HCT116 (cell line): Measurements from ENCODE around the gene PIK3R1. TPM values are rescaled to one million over a fixed set of nuclear protein-coding genes. Genes with fewer than 3 reads are reported as not detected.
A peak's percentile ranks its signal among the peaks of the same experiment; 100 is the strongest.

Source experiments
- ATAC-seq: fragments of 200-7000 bp; cut with Tn5 transposase; 2 replicates; pipeline ENCODE4 v1.9.1; 2020; ENCODE audit warnings: mild to moderate bottlenecking, moderate library complexity
- BruUV-seq: library from RNA; stranded (reverse); fragments of 400-500 nt; replicated peaks from 2 replicates; lab custom pipeline; 2021; lab: Mats Ljungman, UMichigan
- CTCF ChIA-PET: fragments of 300-600 bp; sonication (Branson Sonifier 250); formaldehyde crosslinking; loops from one replicate; lab custom pipeline; 2021; ENCODE audit warnings: antibody characterized with exemption; lab: Charles Lee
- POLR2A ChIA-PET: fragments of 300-600, 350-600 bp; sonication (Branson Sonifier 250); formaldehyde crosslinking; loops from one replicate; lab custom pipeline; 2021; ENCODE audit warnings: antibody characterized with exemption; lab: Charles Lee
- RAD21 ChIA-PET, 2 experiments: fragments of 300-600 bp; sonication (Branson Sonifier 250); formaldehyde crosslinking; loops; one replicate each; lab custom pipeline; 2023; ENCODE audit warnings: low total read pairs in 2 of 2; ENCODE audit not compliant: uncharacterized antibody in 2 of 2, unreplicated experiment in 2 of 2, low non-redundant PET in 1 of 2; lab: Charles Lee
- DNase-seq: peaks from one replicate; pipeline ENCODE4 v3.0.0-alpha.2; 2010; ENCODE audit warnings: low read depth, low spot score
- H2AFZ ChIP-seq: fragments of 200-600 bp; shearing (Covaris generic), sonication (generic); 2 replicates; pipeline ENCODE4 v1.6.1; 2017; ENCODE audit warnings: low read depth, mixed run types, mixed read lengths, antibody characterized with exemption, low read length; ENCODE audit not compliant: poor library complexity, severe bottlenecking
- H3K27ac ChIP-seq: 2 replicates; pipeline ENCODE4 v1.5.1; 2012; ENCODE audit warnings: low read depth, low read length
- H3K27me3 ChIP-seq: fragments of 200-600 bp; sonication (generic); 2 replicates; pipeline ENCODE4 v1.6.1; 2016; ENCODE audit warnings: mixed run types, low read length, mixed read lengths; ENCODE audit not compliant: insufficient read depth
- H3K36me3 ChIP-seq, 2 experiments: fragments of 200-500 bp in 1 of 2; fragments of 200-600 bp in 1 of 2; sonication (Bioruptor generic) in 1 of 2; sonication (generic) in 1 of 2; 2 replicates each; pipeline versions ENCODE4 v1.5.1 to v1.6.1; 2014 to 2016; ENCODE audit warnings: low read length in 2 of 2, inconsistent platforms in 1 of 2, mixed read lengths in 1 of 2, mixed run types in 1 of 2; ENCODE audit not compliant: insufficient read depth in 2 of 2, control insufficient read depth in 1 of 2
- H3K4me1 ChIP-seq, 2 experiments: fragments of 200-600 bp in 1 of 2; sonication (generic) in 1 of 2; 2 replicates each; pipeline versions ENCODE4 v1.5.1 to v1.6.1; 2012 to 2017; ENCODE audit warnings: low read length in 2 of 2, inconsistent platforms in 1 of 2, mild to moderate bottlenecking in 1 of 2, mixed read lengths in 1 of 2, mixed run types in 1 of 2, moderate library complexity in 1 of 2; ENCODE audit not compliant: insufficient read depth in 2 of 2, control insufficient read depth in 1 of 2
- H3K4me2 ChIP-seq: fragments of 200-600 bp; sonication (generic); 2 replicates; pipeline ENCODE4 v1.6.1; 2017; ENCODE audit warnings: mixed run types, low read length, mixed read lengths
- H3K4me3 ChIP-seq, 2 experiments: fragments of 200-600 bp in 1 of 2; sonication (generic) in 1 of 2; replicated peaks in 1 of 2; 2 replicates each; pipeline ENCODE4 v1.5.1; 2011 to 2016; ENCODE audit warnings: low read length in 2 of 2, control low read depth in 1 of 2, low read depth in 1 of 2, mild to moderate bottlenecking in 1 of 2, mixed read lengths in 1 of 2, mixed run types in 1 of 2
- H3K79me2 ChIP-seq: fragments of 200-600 bp; sonication (generic); 2 replicates; pipeline ENCODE4 v1.6.1; 2017; ENCODE audit warnings: mild to moderate bottlenecking, mixed run types, low read length, moderate library complexity, mixed read lengths; ENCODE audit not compliant: insufficient read depth
- H3K9ac ChIP-seq: fragments of 200-600 bp; sonication (generic); 2 replicates; pipeline ENCODE4 v1.6.1; 2016; ENCODE audit warnings: low read length, mixed read lengths
- H3K9me2 ChIP-seq: fragments of 200-600 bp; sonication (generic), shearing (Covaris generic); 2 replicates; pipeline ENCODE4 v1.6.1; 2017; ENCODE audit warnings: mixed run types, mild to moderate bottlenecking, moderate library complexity; ENCODE audit not compliant: insufficient read depth
- H3K9me3 ChIP-seq, 2 experiments: fragments of 200-500 bp in 1 of 2; fragments of 200-600 bp in 1 of 2; sonication (Bioruptor generic) in 1 of 2; sonication (generic) in 1 of 2; 2 replicates each; pipeline ENCODE4 v1.6.1; 2014 to 2017; ENCODE audit warnings: low read length in 2 of 2, mixed read lengths in 2 of 2, inconsistent platforms in 1 of 2, low read depth in 1 of 2, mild to moderate bottlenecking in 1 of 2, mixed run types in 1 of 2, moderate library complexity in 1 of 2; ENCODE audit not compliant: control insufficient read depth in 1 of 2, insufficient read depth in 1 of 2
- H4K20me1 ChIP-seq: fragments of 200-600 bp; sonication (generic), shearing (Covaris generic); 2 replicates; pipeline ENCODE4 v1.6.1; 2017; ENCODE audit warnings: mixed run types, mild to moderate bottlenecking, moderate library complexity; ENCODE audit not compliant: insufficient read depth
- CEBPB ChIP-seq: IDR thresholded peaks from 2 replicates; pipeline ENCODE4 v1.6.1; 2012; ENCODE audit warnings: low read depth
- CTCF ChIP-seq, 3 experiments: fragments of 200-600 bp in 1 of 3; sonication (generic) in 1 of 3; IDR thresholded peaks in 2 of 3; conservative IDR thresholded peaks in 1 of 3; 2 replicates each; pipeline ENCODE4 v1.5.1; 2012 to 2017; ENCODE audit warnings: low read depth in 2 of 3, low read length in 2 of 3, antibody characterized with exemption in 1 of 3, borderline replicate concordance in 1 of 3, control low read depth in 1 of 3, mild to moderate bottlenecking in 1 of 3, mixed read lengths in 1 of 3, mixed run types in 1 of 3, moderate library complexity in 1 of 3; ENCODE audit not compliant: insufficient read depth in 1 of 3
- ELF1 ChIP-seq: IDR thresholded peaks from 2 replicates; pipeline ENCODE4 v1.6.1; 2012; ENCODE audit warnings: low read depth, borderline replicate concordance
- FOSL1 ChIP-seq: IDR thresholded peaks from 2 replicates; pipeline ENCODE4 v1.6.1; 2012; ENCODE audit warnings: low read depth
- JUND ChIP-seq: IDR thresholded peaks from 2 replicates; pipeline ENCODE4 v1.6.1; 2012
- RAD21 ChIP-seq: IDR thresholded peaks from 2 replicates; pipeline ENCODE4 v1.6.1; 2012; ENCODE audit warnings: low read depth, mild to moderate bottlenecking
- SIN3A ChIP-seq: IDR thresholded peaks from 2 replicates; pipeline ENCODE4 v1.6.1; 2012; ENCODE audit warnings: low read depth
- SRF ChIP-seq: IDR thresholded peaks from 2 replicates; pipeline ENCODE4 v1.6.1; 2012; ENCODE audit warnings: low read depth
- ZNF274 ChIP-seq: fragments of 200-500 bp; sonication (Bioruptor generic); IDR thresholded peaks from 2 replicates; pipeline ENCODE4 v1.6.1; 2014; ENCODE audit warnings: mild to moderate bottlenecking, low read depth, low read length, inconsistent platforms
- intact Hi-C: fragments of 100-400 bp; cut with micrococcal nuclease; formaldehyde crosslinking; loops from 2 replicates; pipeline ENCODE4 v1.10.0; 2022
- total RNA-seq: library from RNA; stranded (reverse); gene quantifications from one replicate; pipeline ENCODE4 v1.2.1, GENCODE V29; 2021; ENCODE audit not compliant: unreplicated experiment

The PIK3R1 gene
- total RNA-seq, 1 experiment from 2014 or later = 7.2 TPM

- RAD21 ChIA-PET = interaction anchor here in 1 of 2 experiments (0.7 kb wide), 1 partner anchor 419 kb away, joined by 5 read pairs; no protein-coding TSS in a partner anchor
- Histone ChIP-seq H3K27me3 (no peaks in the 10 kb centered on the region), H3K36me3 (no peaks in the 10 kb centered on the region), H3K9me3 (no peaks in the 10 kb centered on the region), H3K4me2 (peak overlapping the region; percentile 24), H3K4me3 (no peak overlapping the region), H4K20me1 (no peaks in the 10 kb centered on the region), H3K27ac (no peak overlapping the region), H3K9me2 (no peaks in the 10 kb centered on the region), H3K79me2 (no peaks in the 10 kb centered on the region), H2AFZ (peak overlapping the region; percentile 30), H3K4me1 (peaks cover 6% of the 10 kb centered on the region in 2 experiments; a peak in 3 of 4 replicates), H3K9ac (no peak overlapping the region)
- TF ChIP-seq ELF1 = no peak
- no peak for TF ChIP-seq CEBPB
- TF ChIP-seq SIN3A = no peak
- CTCF ChIA-PET = no interaction called here
- no TSS peak for BruUV-seq
- POLR2A ChIA-PET = no interaction called here
- DNase-seq (peak; percentile 3), ATAC-seq (peak; percentile 49; the same call in 1 of the 2 replicates)
- intact Hi-C loops = no loop called here
Measured at GRCh38 chr5:68178579-68178978, 37.0 kb upstream of the PIK3R1 start.

GRCh38 chr5:68180121-68181038 is 35.2 kb upstream of the PIK3R1 start:
- TF ChIP-seq JUND (no peak), ELF1 (no peak), ZNF274 (no peak), CEBPB (no peak), CTCF (IDR thresholded peaks at IDR 0.05 in 2 of 3, conservative IDR thresholded peaks at IDR 0.05 in 1 of 3; ENCODE audit: borderline replicate concordance in 1 of 3, insufficient read depth in 1 of 3, low read depth in 2 of 3, low read length in 2 of 3) (no peak), SRF (no peak), FOSL1 (no peak), RAD21 (no peak)
- TF ChIP-seq, all 23 proteins: peak for 0
- H3K27me3 ChIP-seq = no peaks in the 10 kb centered on the region
- no peaks in the 10 kb centered on the region for H4K20me1 ChIP-seq
- no peak overlapping the region for H3K4me2 ChIP-seq
- DNase-seq (no peak), ATAC-seq (no peak)
- intact Hi-C loops = no loop called here
- no peaks in the 10 kb centered on the region for H3K9me2 ChIP-seq
- H3K9ac ChIP-seq = no peak overlapping the region
- no peaks in the 10 kb centered on the region for H3K79me2 ChIP-seq
- H3K36me3 ChIP-seq = no peaks in the 10 kb centered on the region
- no TSS peak for BruUV-seq
- ChIA-PET POLR2A (interaction anchor here (0.6 to 0.7 kb wide), 2 partner anchors 40 to 802 kb away, joined by 3 read pairs; no protein-coding TSS in a partner anchor), CTCF (no interaction called here), RAD21 (no interaction called here)
- H3K9me3 ChIP-seq = no peaks in the 10 kb centered on the region
- H3K4me1 ChIP-seq = peaks cover 6% of the 10 kb centered on the region in 2 experiments; a peak in 3 of 4 replicates
- H3K4me3 ChIP-seq = no peak overlapping the region
- no peak overlapping the region for H2AFZ ChIP-seq
- no peak overlapping the region for H3K27ac ChIP-seq
